GM18520 (cell line): ENCODE measurements around the gene DDR1.
"Not testable (repeated sequence)": the region's sequence is repeated elsewhere in the genome, so short reads cannot be mapped to it uniquely, and the experiment has no call there.

Source experiments
- ATAC-seq: cut with Tn5 transposase; IDR thresholded peaks from one replicate; pipeline ENCODE4 v1.9.1; 2021; ENCODE audit not compliant: unreplicated experiment

Gene DDR1

DNA sequence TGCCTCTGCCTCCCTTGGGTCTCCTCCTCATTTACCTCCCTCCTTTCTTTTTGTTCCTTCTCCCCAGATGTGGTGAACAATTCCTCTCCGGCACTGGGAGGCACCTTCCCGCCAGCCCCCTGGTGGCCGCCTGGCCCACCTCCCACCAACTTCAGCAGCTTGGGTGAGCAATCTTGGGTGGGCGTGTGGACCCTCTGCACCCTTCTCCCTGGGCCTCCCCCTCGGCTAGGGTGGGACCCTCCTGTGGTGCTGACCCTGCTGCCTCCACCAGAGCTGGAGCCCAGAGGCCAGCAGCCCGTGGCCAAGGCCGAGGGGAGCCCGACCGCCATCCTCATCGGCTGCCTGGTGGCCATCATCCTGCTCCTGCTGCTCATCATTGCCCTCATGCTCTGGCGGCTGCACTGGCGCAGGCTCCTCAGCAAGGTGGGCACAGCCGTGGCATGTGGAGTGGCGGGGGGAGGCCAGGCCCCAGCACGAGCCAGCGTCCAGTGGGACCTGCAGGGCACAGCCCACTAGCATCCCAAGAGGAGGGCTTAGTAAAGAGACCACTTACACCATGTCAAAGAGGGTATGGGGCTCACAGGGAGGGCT lies 8.8 kb downstream of the DDR1 start:
- no peak for ATAC-seq

DNA sequence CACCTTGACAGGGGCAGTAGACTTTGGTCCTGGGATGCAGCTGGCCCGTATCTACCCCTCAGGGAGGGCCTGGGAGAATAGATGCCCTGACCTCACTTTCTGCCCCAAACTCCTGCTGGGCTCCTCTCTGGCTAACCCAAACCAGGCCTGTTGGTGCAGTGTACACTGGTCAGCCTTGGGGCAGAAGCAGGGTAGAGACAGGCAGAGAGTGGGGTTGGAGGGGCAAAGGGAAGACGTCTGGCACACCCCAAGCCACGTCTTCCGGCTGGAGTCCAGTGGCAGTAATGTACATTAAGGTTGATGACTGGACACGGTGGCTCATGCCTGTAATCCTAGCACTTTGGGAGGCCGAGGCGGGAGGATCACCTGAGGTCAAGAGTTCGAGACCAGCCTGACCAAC lies 9.3 kb downstream of the DDR1 start:
- no peak for ATAC-seq

DNA sequence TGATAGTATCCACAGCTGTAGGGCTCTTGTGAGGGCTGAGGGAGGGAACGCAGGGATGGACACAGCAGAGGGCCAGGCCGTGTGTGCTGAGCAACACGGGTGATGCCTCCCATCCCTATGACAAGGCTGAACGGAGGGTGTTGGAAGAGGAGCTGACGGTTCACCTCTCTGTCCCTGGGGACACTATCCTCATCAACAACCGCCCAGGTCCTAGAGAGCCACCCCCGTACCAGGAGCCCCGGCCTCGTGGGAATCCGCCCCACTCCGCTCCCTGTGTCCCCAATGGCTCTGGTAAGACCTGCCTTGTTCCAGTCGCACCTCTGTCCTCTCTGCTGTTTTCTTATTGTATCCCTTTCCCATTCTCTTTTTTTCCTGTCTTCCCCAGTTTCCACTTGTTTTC lies 10.1 kb downstream of the DDR1 start:
- no peak for ATAC-seq

DNA sequence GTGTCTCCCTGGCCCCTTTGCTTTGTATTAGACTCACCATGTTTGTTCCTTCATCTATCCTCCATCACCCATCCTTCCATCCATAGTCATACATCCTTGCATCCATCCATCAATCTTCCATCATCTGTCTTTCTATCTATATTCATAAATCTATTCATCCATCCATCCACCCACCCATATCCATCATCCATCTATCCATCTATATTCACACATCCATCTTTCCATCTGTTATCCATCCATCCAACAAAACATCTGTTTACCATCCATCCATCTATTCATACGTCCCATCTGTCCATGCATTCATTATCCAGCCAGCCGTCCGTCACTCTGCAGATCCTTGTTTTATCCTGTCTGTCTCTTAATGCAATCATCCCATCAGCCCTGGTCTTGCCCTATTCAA lies 10.6 kb downstream of the DDR1 start:
- no peak for ATAC-seq

DNA sequence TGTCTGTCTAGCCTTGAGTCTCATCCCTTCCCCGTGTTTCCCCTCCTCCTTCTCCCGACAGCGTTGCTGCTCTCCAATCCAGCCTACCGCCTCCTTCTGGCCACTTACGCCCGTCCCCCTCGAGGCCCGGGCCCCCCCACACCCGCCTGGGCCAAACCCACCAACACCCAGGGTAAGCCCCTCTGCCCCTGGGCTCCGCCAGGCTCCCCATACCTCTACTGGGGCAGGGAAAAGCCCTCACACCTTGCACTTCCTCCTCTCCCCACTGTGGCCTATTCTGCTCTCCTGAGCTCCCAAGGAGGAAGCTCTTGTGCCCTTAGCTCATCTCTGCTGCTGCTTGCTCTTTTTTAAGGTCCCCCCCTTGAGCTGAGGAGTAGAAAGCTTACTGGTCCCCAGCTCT lies 11.0 kb downstream of the DDR1 start:
- no peak for ATAC-seq

DNA sequence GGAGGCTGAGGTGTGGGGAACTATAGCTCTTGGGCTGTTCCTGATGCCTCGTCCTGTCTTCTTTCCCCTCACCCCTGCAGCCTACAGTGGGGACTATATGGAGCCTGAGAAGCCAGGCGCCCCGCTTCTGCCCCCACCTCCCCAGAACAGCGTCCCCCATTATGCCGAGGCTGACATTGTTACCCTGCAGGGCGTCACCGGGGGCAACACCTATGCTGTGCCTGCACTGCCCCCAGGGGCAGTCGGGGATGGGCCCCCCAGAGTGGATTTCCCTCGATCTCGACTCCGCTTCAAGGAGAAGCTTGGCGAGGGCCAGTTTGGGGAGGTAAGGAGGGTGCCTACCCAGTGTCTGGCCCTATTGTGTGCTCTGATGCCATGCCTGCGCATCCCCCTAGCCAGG lies 12.2 kb downstream of the DDR1 start:
- no peak for ATAC-seq

DNA sequence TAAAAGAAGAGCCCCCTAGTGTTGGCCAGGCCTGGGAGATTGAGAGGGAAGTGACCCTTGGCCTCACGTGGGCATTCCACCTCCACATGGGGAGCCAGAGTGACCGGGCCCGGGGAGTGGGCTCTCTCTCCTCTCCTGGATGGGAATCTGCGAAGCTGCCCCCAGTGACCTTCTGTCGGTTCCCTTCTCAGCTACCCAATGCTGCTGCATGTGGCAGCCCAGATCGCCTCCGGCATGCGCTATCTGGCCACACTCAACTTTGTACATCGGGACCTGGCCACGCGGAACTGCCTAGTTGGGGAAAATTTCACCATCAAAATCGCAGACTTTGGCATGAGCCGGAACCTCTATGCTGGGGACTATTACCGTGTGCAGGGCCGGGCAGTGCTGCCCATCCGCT lies 13.6 kb downstream of the DDR1 start:
- no peak for ATAC-seq

DNA sequence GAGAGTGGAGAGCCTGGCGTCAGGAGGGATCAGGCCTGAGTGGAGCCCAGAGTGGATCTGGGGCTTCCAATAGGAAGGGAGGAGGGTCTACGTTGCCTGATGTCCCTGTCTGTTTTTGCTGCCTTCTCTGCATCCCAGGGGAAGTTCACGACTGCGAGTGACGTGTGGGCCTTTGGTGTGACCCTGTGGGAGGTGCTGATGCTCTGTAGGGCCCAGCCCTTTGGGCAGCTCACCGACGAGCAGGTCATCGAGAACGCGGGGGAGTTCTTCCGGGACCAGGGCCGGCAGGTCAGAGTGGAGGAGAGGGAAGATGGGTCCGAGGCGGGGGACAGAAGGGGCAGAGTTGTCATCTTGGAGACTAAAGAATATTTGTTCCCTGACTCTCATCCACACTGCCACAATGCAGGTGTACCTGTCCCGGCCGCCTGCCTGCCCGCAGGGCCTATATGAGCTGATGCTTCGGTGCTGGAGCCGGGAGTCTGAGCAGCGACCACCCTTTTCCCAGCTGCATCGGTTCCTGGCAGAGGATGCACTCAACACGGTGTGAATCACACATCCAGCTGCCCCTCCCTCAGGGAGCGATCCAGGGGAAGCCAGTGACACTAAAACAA lies 14.5 kb downstream of the DDR1 start:
- no peak for ATAC-seq

DNA sequence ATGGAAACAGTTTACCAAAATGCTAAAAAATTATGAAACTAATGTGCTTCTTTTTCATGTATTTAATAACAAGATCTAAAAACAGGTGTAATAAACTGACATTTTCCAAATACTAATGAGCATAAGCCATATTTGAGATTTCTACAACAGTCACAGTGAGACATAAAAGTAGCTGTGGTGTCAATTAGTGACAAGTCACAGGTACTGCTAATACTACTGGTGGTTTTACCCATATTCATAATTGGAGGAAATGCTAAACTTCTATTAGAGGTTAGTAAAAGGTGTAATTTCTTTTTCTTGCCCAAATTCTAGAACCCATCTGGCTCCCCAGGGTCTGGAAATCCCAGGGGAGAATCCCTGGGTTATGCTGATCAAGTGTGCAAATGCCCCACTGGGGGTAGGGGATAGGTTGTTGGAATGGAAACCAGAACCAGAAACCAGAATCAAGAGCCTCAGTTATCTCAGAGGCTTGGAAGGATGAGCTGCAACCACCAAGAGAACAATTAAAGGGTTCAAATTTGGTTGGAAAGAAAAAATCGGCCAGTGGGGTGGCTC lies 16.6 kb downstream of the DDR1 start:
- ATAC-seq, result no peak

DNA sequence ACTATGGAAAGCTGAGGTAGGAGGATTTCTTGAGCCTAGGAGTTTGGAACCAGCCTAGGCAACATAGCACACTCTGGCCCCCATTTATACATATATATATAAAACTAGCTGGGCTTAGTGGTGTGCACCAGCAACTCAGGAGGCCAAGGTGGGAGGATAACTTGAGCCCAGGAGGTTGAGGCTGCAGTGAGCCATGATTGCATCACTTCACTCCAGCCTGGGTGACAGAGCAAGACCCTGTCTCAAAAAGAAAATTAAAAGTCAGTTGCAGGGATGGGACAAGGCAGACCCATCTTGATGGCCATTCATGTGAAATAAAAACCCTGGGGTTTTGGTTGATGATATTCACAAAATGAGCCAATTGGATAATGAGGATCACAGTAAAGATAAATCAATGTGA lies 17.1 kb downstream of the DDR1 start:
- ATAC-seq, result no peak

DNA sequence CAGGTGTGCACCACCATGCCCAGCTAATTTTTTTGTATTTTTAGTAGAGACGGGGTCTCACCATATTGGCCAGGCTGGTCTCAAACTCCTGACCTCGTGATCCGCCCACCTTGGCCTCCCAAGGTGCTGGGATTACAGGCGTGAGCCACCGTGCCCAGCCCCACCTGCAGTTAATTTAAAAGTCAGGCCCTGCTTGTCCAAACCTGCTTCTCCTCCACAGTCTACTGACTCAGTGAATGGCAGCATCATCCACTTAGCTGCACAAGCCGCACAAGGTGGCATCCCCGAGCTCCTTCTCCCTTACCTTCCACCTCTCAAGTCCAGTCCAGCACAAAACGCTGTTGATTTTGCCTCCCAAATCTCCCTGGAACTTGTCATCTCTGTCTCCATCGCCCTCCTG lies 17.9 kb downstream of the DDR1 start:
- not testable (repeated sequence) for ATAC-seq

DNA sequence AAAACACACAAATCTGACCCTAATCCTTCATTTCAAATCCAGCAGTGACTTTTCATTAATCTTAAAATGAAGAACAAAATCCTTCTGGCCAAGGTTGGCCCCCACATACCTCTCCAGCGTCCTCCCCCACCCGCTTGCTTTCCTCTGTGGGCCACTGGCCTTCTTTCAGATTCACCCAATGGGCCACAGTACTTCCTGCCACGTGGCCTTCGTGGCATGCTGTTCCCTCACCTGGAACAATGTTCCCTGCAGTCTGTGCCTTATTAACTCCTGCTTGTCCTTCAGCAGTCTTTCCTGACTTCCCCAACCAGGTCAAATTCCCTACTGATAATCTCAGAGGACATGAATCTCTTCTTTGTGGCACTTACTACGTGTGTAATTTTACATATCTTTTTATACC lies 18.4 kb downstream of the DDR1 start:
- no peak for ATAC-seq

DNA sequence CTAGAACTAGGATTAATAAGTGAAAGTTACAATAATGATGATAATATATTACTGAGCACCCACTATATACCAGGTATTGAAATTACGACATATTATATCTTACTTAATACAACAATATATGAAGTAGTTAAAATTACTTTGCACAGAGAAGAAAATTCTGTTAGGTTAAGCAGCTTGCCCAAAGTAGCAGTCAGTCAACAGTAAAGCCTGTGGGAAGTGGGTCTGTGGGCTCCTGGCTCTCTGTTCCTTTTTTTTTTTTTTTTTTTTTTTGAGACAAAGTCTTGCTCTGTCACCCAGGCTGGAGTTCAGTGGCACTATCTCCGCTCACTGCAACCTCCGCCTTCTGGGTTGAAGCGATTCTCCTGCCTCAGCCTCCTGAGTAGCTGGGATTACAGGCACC lies 18.9 kb downstream of the DDR1 start:
- no peak for ATAC-seq

DNA sequence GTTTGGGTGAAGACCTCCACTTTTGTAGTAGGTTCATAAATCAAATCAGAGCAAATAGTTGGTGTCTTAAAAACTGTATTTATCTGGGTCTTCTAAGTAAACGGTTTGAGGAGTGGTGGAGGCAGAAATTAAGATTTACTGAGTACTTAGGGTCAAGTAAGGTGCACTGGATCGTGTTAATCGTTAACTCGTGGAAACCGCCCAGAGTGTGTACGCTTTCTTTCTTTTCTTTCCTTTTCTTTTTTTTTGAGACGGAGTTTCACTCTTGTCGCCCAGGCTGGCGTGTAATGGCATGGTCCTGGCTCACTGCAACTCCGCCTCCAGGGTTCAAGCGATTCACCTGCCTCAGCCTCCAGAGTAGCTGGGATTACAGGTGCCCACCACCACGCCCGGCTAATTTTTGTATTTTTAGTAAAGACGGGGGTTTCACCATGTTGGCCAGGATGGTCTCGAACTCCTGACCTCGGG lies 23.0 kb downstream of the DDR1 start:
- not testable (repeated sequence) for ATAC-seq

DNA sequence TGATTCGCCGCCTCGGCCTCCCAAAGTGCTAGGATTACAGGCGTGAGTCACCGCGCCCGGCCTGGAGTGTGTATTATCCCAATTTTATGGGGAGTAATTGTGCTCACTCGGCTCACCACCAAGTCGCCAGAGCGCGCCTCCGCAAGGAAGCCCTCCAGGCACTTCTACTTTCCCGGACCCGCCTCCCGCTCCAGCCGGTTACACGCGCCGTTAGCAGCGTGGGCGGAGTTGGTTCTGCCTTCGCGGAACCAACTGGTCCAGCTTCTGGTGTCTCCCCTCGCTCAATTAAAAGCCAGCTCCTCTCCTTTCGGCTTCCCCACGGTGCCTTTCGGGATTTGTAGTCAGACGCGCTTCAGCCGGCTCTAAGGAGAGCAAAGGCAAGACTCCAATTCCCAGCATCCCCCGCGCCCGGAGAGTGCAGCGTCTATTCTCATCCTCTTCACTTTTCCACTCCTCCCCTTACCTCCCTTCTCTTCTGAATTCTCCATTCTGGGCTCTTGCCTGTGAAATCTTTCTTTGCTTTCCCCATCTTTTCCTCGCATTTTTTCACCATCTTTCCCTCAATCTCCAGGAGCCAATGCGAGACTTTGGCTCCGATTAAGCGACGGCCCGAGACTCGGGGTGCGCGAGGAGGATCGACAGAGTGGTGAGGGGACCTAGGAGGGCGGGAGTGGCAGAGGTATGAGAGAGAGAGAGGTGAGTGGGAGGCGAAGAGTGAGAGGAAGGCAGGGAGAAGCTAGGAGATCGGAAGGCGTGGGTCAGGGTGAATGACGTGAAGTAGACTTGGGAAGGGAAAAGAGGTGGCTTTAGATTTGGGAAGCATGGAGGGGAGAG lies 23.7 kb downstream of the DDR1 start, which contains the start of gene GTF2H4:
GTF2H4 (plus strand) TSS at position 450 of the 834 bp plus-strand sequence.
- peak; percentile 94 for ATAC-seq

DNA sequence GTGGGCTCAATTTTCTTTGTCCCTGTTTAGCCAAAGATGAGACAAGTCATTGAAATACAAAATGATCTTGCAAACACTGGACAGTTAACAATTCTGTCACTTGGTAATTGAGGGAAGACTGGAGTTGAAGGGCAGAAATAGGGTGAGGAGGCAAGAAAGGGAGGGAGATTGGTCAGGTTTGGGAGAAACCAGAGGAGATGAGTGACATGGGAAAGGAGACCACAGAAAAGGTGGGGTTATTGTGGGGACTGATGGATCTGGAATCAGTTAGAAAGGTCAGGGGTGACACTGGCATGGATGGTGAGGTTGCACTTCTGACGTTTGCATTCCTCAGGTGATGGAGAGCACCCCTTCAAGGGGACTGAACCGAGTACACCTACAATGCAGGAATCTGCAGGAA lies 24.4 kb downstream of the DDR1 start:
- ATAC-seq, result no peak

DNA sequence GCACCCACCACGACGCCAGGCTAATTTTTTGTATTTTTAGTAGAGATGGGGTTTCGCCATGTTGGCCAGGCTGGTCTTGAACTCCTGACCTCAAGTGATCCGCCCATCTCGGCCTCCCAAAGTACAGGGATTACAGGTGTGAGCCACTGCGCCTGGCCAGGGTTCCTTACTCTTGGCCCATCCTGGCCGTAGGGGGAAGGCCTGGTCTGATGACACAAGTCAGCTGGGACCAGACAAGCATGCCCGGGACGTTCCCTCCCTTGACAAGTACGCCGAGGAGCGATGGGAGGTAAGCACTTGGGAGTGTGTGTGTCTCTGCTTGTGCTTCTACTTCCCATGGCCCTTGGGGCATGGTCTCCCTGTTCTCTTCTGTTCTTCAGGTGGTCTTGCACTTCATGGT lies 26.2 kb downstream of the DDR1 start:
- ATAC-seq, result not testable (repeated sequence)

DNA sequence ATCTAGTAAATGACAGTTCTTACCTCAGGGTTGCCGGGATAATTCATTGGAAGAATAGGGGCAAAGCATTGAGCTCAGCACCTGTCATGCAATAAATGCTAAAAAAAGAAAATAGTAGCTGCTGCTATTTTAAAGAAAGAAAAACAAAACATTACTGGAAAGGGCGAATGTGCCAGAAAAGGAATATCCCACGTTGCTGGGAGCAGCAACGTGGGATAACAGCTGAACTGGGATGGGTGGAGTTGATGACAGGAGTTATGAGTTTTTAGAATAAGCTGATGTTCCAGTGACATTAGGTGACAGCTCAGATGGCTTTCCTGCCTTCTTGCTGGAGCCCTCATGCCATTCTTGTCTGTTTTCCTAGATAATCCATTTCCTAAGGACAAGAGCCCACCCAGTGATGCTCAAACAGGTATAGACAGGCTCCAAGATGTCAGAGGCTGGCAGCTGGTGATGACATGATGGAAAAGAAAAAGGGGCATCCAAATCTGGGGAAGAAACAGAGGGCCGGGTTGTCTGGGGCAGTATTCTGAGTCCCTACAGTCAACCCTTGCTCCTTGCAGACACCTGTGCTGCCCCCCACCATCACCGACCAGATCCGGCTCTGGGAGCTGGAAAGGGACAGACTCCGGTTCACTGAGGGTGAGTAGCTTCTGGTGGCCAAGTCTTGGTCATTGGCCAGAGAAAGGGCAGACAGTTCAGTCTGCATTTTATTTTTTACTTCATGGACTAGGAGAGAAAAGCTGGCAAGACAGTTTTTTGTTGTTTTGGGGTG lies 28.6 kb downstream of the DDR1 start:
- ATAC-seq, result no peak

DNA sequence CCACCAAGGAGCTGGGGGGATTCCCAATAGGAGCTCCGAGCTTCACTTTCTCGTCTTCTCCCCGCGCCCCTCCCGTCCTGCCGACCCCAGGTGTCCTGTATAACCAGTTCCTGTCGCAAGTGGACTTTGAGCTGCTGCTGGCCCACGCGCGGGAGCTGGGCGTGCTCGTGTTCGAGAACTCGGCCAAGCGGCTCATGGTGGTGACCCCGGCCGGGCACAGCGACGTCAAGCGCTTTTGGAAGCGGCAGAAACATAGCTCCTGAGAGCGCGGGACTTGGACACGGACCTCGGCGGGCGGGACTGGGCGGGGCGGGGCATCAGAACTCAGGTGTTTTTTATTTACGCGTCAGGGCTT lies 29.4 kb downstream of the DDR1 start:
- ATAC-seq, result no peak

DNA sequence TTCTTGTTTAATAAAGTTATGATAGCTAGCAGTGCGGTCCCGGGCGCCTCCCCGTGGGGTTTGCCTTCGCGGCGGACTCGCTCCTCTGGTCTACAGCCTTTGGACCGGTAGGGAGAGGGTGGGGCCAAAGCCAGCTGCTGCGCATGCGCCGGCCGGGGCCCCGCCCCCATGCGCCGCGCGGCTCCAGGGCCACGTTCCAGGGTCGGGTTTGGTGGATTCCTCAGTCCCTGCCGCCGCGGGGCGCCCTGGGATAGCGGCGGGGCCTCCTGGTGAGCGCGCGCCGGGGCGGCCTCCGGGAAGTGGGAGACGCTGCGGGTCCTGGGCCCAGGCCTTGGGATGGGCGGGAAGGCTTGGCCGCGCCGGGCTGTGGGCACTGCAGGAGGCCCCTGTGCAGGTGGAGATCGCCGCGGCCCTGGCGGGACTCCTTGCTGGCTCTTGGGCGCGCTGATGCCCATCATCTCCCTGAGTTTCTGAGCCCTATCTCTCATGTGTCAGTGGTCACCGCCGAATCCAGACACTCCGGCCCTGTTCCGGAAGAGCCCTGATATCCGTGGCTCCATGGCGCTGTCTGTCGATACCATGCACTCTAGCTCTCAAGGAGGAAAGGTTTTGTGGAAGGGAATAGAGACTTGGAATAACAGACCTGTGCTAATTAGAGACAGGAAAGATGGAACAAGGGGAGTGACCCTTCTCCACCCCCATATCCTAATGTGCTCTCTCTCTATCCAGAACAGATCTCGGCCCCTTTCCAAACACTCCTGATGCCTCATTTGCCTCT lies 29.9 kb downstream of the DDR1 start, which contains the start of gene VARS2:
VARS2 (plus strand) TSS at position 163 of the 778 bp plus-strand sequence; CDS start at position 762, 599 bp downstream.
- ATAC-seq, result peak; percentile 76
